ENCODE results near the gene GPR142.

GPR142 gene

GRCh38 chr17:74367206-74367605, at the start of gene GPR142:
Gene GPR142 (plus strand): TSS chr17:74367506. CDS start chr17:74369541, 2,035 bp downstream.
- H3K4me3 ChIP-seq (ENCODE audit: low read length) = no peak within 1 kb of the TSS
- DNase-seq (ENCODE audit: low read depth) = no peak
- no peak for TF ChIP-seq CTCF (conservative IDR thresholded peaks at IDR 0.05; ENCODE audit: low read depth, low read length)

GRCh38 chr17:74318391-74318790, 48.9 kb upstream of the GPR142 start:
- no peak for DNase-seq (ENCODE audit: low read depth)
- no peak overlapping the region for H3K4me3 ChIP-seq (ENCODE audit: low read length)
- no peak for TF ChIP-seq CTCF (conservative IDR thresholded peaks at IDR 0.05; ENCODE audit: low read depth, low read length)

GRCh38 chr17:74324521-74324920, 42.8 kb upstream of the GPR142 start:
- no peak overlapping the region for H3K4me3 ChIP-seq (ENCODE audit: low read length)
- DNase-seq (ENCODE audit: low read depth) = no peak
- no peak for TF ChIP-seq CTCF (conservative IDR thresholded peaks at IDR 0.05; ENCODE audit: low read depth, low read length)

GRCh38 chr17:74325376-74325742, 41.9 kb upstream of the GPR142 start:
- no peak for TF ChIP-seq CTCF (conservative IDR thresholded peaks at IDR 0.05; ENCODE audit: low read depth, low read length)
- no peak overlapping the region for H3K4me3 ChIP-seq (ENCODE audit: low read length)
- DNase-seq (ENCODE audit: low read depth) = no peak

- H3K4me3 ChIP-seq (ENCODE audit: low read length) = no peak within 1 kb of the TSS
- DNase-seq (ENCODE audit: low read depth) = no peak
- no peak for TF ChIP-seq CTCF (conservative IDR thresholded peaks at IDR 0.05; ENCODE audit: low read depth, low read length)
These were observed 41.4 kb upstream of the GPR142 start, which contains the start of gene KIF19 for GRCh38 chr17:74325743-74326379. Gene KIF19 (plus strand): TSS chr17:74326226. CDS start chr17:74326350, 124 bp downstream.

GRCh38 chr17:74326506-74326905, 40.8 kb upstream of the GPR142 start:
- no peak overlapping the region for H3K4me3 ChIP-seq (ENCODE audit: low read length)
- DNase-seq (ENCODE audit: low read depth) = no peak

More at GRCh38 chr17:74326506-74326905, 40.8 kb upstream of the GPR142 start:
- TF ChIP-seq CTCF (conservative IDR thresholded peaks at IDR 0.05; ENCODE audit: low read depth, low read length) = no peak

Measured in retinal pigment epithelial cell (primary cell).